Glutamatergic neuron (in vitro differentiated cells): ENCODE data around the gene SMURF1. TPM values are rescaled to one million over a fixed set of nuclear protein-coding genes. Genes with fewer than 3 reads are reported as not detected.

Experiments
- DNase-seq: peaks from one replicate; pipeline ENCODE4 v3.0.0; 2022
- H3K27ac Mint-ChIP-seq: one replicate; pipeline ENCODE4 v1.8.0; 2020; ENCODE audit warnings: mild to moderate bottlenecking, mixed read lengths, inconsistent platforms; ENCODE audit not compliant: unreplicated experiment
- H3K27me3 Mint-ChIP-seq: one replicate; pipeline ENCODE4 v1.8.0; 2020; ENCODE audit warnings: mild to moderate bottlenecking, moderate library complexity, mixed read lengths, inconsistent platforms; ENCODE audit not compliant: unreplicated experiment
- H3K36me3 Mint-ChIP-seq: one replicate; pipeline ENCODE4 v1.8.0; 2020; ENCODE audit warnings: mild to moderate bottlenecking, mixed read lengths, inconsistent platforms; ENCODE audit not compliant: unreplicated experiment
- H3K4me1 Mint-ChIP-seq: one replicate; pipeline ENCODE4 v1.8.0; 2020; ENCODE audit warnings: mild to moderate bottlenecking, low read depth, mixed read lengths, inconsistent platforms; ENCODE audit not compliant: unreplicated experiment
- H3K4me3 Mint-ChIP-seq: one replicate; pipeline ENCODE4 v1.8.0; 2020; ENCODE audit warnings: mild to moderate bottlenecking, mixed read lengths, inconsistent platforms; ENCODE audit not compliant: unreplicated experiment
- H3K9me3 Mint-ChIP-seq: one replicate; pipeline ENCODE4 v1.8.0; 2020; ENCODE audit warnings: mild to moderate bottlenecking, moderate library complexity, mixed read lengths, inconsistent platforms; ENCODE audit not compliant: unreplicated experiment
- total RNA-seq: library from RNA; stranded (reverse); fragmentation: NEBNext Ultra II Directional; extraction: Animal tissue kit (Norgen Biotek cat#: 25700); gene quantifications from one replicate; pipeline ENCODE4 v1.2.1, GENCODE V29; 2021; ENCODE audit not compliant: unreplicated experiment
- TF ChIP-seq, protein P1 (sequence below): fragments of 200-600 bp; sonication (generic); IDR thresholded peaks from one replicate; pipeline ENCODE4 v1.5.0; 2021; ENCODE audit not compliant: partially characterized antibody, unreplicated experiment

SMURF1 gene
- total RNA-seq, 1 donor from 2014 or later: 23.1 TPM

GRCh38 chr7:99035723-99036545 lies 108.0 kb downstream of the SMURF1 start:
- Mint-ChIP-seq H3K9me3 (peaks cover 6% of the 10 kb centered on the region), H3K4me1 (peaks cover 4% of the 10 kb centered on the region), H3K27me3 (peaks cover 5% of the 10 kb centered on the region), H3K36me3 (peaks cover 11% of the 10 kb centered on the region), H3K4me3 (no peak overlapping the region), H3K27ac (no peak overlapping the region)
- no peak for DNase-seq
- TF ChIP-seq, protein P1, sequence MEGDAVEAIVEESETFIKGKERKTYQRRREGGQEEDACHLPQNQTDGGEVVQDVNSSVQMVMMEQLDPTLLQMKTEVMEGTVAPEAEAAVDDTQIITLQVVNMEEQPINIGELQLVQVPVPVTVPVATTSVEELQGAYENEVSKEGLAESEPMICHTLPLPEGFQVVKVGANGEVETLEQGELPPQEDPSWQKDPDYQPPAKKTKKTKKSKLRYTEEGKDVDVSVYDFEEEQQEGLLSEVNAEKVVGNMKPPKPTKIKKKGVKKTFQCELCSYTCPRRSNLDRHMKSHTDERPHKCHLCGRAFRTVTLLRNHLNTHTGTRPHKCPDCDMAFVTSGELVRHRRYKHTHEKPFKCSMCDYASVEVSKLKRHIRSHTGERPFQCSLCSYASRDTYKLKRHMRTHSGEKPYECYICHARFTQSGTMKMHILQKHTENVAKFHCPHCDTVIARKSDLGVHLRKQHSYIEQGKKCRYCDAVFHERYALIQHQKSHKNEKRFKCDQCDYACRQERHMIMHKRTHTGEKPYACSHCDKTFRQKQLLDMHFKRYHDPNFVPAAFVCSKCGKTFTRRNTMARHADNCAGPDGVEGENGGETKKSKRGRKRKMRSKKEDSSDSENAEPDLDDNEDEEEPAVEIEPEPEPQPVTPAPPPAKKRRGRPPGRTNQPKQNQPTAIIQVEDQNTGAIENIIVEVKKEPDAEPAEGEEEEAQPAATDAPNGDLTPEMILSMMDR: no peak

DNA sequence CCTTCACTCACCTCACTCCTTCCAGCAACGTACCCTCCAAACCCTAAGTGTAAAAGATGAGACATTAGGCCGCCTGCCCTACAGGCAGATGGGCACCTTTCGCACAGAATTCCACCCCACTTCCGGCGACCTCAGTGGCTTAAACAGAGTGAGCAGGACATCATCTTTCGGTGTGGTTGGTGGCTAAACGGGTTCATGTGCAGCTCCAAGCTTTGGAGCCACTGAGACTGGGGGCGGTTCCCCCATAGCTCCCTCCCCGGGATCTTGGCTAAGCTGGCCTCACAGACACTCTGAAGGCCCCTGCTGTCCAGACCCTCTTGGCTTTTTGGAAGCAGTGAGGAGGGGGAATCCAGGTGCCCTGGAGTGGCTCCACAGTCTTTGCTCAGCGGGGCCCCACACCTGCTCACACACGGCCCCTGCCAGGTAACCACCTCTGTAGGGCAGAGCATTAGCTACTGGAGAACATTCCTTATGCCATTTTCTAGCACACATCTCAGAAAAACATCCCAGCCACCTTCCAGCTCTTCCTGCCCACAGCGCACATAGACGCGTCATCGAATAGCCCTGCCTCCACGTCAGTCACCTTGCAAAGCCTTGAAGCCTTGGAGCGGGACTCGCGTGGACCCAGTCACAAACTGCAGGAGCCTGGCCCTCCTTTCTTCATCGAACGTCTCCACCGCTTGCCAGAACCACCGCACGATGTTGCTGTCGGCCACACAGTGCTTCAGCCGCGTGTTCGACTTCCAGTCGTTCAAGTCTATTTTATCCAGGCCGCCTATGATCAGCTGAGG lies 108.8 kb downstream of the SMURF1 start:
- no peak for DNase-seq
- TF ChIP-seq, protein P1: no peak
- Mint-ChIP-seq H3K36me3 (peaks cover 10% of the 10 kb centered on the region), H3K27ac (no peak overlapping the region), H3K27me3 (peaks cover 5% of the 10 kb centered on the region), H3K9me3 (peaks cover 6% of the 10 kb centered on the region), H3K4me1 (peaks cover 2% of the 10 kb centered on the region), H3K4me3 (no peak overlapping the region)

DNA sequence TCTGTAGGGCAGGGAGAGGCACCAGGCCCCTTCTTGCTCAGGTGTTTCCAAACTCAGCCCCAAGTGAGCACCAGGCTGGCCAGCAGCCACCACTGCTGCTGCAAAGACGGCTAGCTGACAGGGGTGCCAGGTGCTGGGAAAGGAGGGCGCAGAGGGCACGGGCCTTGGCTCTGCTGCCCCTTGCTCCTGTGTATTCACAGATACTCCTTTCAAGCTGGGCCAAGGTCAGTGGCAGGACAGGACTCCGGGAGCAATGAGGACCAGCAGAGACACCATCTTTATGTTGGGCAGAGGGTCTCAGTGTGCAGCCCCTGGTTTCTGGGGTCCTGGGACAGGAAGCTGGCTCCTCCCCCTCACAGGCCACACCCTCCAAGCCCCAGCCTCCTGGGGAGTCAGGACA lies 110.1 kb downstream of the SMURF1 start:
- H3K27ac Mint-ChIP-seq: no peak overlapping the region
- no peak overlapping the region for H3K4me3 Mint-ChIP-seq
- TF ChIP-seq, protein P1: no peak
- H3K27me3 Mint-ChIP-seq: peaks cover 8% of the 10 kb centered on the region
- peaks cover 7% of the 10 kb centered on the region for H3K9me3 Mint-ChIP-seq
- peaks cover 15% of the 10 kb centered on the region for H3K36me3 Mint-ChIP-seq
- no peak for DNase-seq
- peaks cover 2% of the 10 kb centered on the region for H3K4me1 Mint-ChIP-seq

- TF ChIP-seq, protein P1: no peak
- Mint-ChIP-seq H3K4me3 (no peak overlapping the region), H3K27ac (no peak overlapping the region), H3K27me3 (peaks cover 8% of the 10 kb centered on the region), H3K9me3 (peaks cover 7% of the 10 kb centered on the region), H3K4me1 (peaks cover 2% of the 10 kb centered on the region), H3K36me3 (peaks cover 19% of the 10 kb centered on the region)
- no peak for DNase-seq
Measured at GRCh38 chr7:99032928-99033327, 111.0 kb downstream of the SMURF1 start.
